ENCODE measurements around the gene REG1B.

REG1B gene, protein sequence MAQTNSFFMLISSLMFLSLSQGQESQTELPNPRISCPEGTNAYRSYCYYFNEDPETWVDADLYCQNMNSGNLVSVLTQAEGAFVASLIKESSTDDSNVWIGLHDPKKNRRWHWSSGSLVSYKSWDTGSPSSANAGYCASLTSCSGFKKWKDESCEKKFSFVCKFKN

DNA sequence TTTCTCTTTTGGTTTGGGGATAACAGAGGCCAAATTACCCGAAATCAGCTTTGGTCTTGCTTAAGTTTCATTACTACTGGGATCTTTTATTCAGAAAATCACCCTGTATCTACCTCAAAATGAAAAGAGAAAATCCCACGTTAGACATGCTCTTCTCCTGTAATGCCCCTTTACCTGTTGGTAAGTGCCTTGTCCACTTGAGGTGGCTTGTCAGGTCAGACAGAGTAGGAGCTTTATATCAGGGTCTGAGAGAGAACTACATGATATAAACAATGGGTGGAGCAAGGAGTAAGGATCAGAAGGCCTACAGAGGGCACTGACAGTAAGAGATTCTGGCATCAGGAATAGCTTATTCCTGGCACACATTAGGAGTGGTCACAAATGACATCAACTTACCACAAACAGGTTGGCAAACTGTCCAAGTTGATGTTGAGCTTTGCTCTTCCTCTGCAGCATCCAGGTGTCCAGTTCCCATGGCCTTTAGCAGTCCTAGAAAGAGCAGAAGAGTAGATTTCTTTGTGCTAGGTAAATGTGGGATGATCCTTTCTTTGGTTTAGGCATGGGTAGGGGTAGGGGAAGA, at the start of gene REG1B:
TSS of gene REG1B (minus strand) at position 209 of the 580 bp plus-strand sequence. CDS start 381 bp downstream, outside the sequence.
- Histone ChIP-seq H3K27me3 (no peaks in the 10 kb centered on the region), H4K20me1 (no peaks in the 10 kb centered on the region), H3K4me2 (no peak within 1 kb of the TSS), H3K4me3 (no peak within 1 kb of the TSS), H3K9me3 (no peaks in the 10 kb centered on the region), H3K36me3 (no peaks in the 10 kb centered on the region), H3K9ac (no peak within 1 kb of the TSS), H3K4me1 (peaks cover 27% of the 10 kb centered on the region), H3K27ac (no peak within 1 kb of the TSS)
- no peak for TF ChIP-seq Cebpa-rat (IDR thresholded peaks at IDR 0.05)

DNA sequence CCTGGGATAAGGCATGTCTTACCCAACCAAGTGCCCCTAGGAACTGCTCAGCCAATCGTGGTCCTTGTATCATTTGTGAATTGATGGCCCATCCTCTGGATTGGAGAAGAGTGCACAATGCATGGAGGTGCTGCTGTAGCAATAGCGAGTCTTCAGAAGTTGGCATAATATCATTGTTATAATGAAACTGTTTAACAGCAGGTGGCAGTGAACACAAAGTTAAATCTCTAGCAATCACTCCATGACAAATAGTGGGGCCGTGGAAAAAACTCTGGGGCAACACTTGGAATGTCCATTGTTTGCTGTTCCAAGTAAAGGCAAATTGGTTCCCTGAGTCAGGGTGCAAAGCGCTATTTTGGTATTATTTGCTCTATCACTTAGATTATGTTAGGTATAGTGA, 43.9 kb upstream of the REG1B start:
- Histone ChIP-seq H3K4me1 (peaks cover 11% of the 10 kb centered on the region), H3K9ac (no peak overlapping the region), H3K36me3 (no peaks in the 10 kb centered on the region), H3K9me3 (no peaks in the 10 kb centered on the region), H3K4me3 (no peak overlapping the region), H3K27ac (no peak overlapping the region), H3K27me3 (no peaks in the 10 kb centered on the region), H4K20me1 (no peaks in the 10 kb centered on the region), H3K4me2 (no peak overlapping the region)
- no peak for TF ChIP-seq Cebpa-rat (IDR thresholded peaks at IDR 0.05)

DNA sequence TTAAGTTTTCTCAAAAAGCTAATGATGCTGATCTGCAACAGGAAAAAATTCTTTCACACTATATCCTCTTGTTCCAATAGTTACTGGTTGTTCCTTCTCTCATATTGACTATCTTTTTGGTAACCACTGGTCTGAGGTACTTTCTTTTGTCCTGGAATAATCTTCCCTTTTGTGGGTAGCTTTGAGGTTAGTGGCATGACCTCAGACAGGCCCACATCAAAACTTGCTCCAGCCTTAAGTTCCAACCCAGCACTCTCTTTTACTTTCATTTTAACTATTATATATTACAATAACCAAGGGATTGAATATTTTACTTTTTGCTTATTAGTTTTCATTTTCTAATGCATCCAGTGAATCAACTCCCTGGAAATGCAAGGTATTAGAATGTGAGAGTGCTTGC, 42.0 kb upstream of the REG1B start:
- TF ChIP-seq Cebpa-rat (IDR thresholded peaks at IDR 0.05) = no peak
- no peak overlapping the region for H3K4me3 ChIP-seq
- H3K27ac ChIP-seq = no peak overlapping the region
- no peaks in the 10 kb centered on the region for H3K9me3 ChIP-seq
- H3K4me1 ChIP-seq = peaks cover 11% of the 10 kb centered on the region
- H3K27me3 ChIP-seq = no peaks in the 10 kb centered on the region
- H3K36me3 ChIP-seq = no peaks in the 10 kb centered on the region
- no peaks in the 10 kb centered on the region for H4K20me1 ChIP-seq
- H3K9ac ChIP-seq = no peak overlapping the region
- peak overlapping the region; percentile 10 for H3K4me2 ChIP-seq

DNA sequence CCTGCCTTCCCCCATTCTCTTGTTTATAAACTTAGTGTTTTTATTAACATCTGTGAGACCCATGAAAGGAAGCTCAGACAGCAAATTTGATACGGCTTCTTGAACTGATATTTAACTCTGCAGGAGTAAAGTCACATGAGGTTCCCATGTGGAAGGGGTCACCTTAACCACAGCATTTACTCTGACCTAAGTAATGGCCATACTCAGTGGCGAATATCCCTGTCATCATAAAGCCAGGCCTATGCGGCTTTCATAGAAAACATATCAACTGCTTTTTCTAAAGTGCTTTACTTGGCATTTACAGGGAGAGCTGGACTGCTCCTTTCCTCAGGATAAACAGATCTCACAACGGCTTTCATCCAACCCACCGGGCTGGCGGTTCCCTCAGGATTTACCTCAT, 41.5 kb upstream of the REG1B start:
- Histone ChIP-seq H3K36me3 (no peaks in the 10 kb centered on the region), H3K27me3 (no peaks in the 10 kb centered on the region), H3K27ac (no peak overlapping the region), H3K4me1 (peaks cover 11% of the 10 kb centered on the region), H3K4me2 (no peak overlapping the region), H3K4me3 (no peak overlapping the region), H4K20me1 (no peaks in the 10 kb centered on the region), H3K9ac (no peak overlapping the region), H3K9me3 (no peaks in the 10 kb centered on the region)
- TF ChIP-seq Cebpa-rat (IDR thresholded peaks at IDR 0.05) = no peak

DNA sequence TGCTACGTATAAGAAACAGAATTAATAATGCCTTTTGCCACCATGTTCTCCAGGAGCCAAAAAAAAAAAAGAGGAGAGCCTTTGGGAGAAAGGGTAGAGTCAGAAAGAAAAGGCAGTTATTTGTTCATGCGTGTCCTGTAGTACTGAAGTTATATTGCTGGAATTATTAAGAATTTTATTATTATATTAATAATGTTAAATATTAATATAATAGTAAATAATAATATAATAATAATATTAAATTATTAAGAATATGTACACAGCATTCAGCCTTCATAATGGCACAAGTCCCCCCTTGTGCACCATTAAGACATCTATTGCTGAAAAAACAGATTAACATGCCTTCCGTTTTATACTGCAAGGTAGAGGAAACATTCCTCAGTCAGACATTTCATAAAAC, 40.6 kb upstream of the REG1B start:
- Histone ChIP-seq H4K20me1 (no peaks in the 10 kb centered on the region), H3K27ac (no peak overlapping the region), H3K36me3 (no peaks in the 10 kb centered on the region), H3K4me3 (no peak overlapping the region), H3K4me2 (no peak overlapping the region), H3K9me3 (no peaks in the 10 kb centered on the region), H3K27me3 (no peaks in the 10 kb centered on the region), H3K4me1 (peaks cover 11% of the 10 kb centered on the region), H3K9ac (no peak overlapping the region)
- TF ChIP-seq Cebpa-rat (IDR thresholded peaks at IDR 0.05) = no peak

DNA sequence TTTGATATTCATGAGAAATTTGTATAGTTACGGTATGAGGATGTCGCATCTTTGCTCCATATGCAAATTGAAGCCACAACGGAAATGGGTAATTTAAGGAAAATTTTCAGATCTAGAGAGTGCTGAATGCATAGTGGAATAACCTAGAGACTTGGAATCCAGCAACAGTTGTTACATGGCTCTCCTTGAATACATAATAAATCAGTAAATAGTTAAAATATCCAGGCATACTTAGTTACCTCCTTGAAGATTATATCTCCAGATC, 37.9 kb upstream of the REG1B start:
- H3K27ac ChIP-seq = no peak overlapping the region
- H3K4me3 ChIP-seq = no peak overlapping the region
- no peaks in the 10 kb centered on the region for H3K36me3 ChIP-seq
- H3K27me3 ChIP-seq = no peaks in the 10 kb centered on the region
- H3K9ac ChIP-seq = no peak overlapping the region
- no peak for TF ChIP-seq Cebpa-rat (IDR thresholded peaks at IDR 0.05)
- no peaks in the 10 kb centered on the region for H4K20me1 ChIP-seq
- H3K4me2 ChIP-seq = no peak overlapping the region
- peaks cover 11% of the 10 kb centered on the region for H3K4me1 ChIP-seq
- no peaks in the 10 kb centered on the region for H3K9me3 ChIP-seq

DNA sequence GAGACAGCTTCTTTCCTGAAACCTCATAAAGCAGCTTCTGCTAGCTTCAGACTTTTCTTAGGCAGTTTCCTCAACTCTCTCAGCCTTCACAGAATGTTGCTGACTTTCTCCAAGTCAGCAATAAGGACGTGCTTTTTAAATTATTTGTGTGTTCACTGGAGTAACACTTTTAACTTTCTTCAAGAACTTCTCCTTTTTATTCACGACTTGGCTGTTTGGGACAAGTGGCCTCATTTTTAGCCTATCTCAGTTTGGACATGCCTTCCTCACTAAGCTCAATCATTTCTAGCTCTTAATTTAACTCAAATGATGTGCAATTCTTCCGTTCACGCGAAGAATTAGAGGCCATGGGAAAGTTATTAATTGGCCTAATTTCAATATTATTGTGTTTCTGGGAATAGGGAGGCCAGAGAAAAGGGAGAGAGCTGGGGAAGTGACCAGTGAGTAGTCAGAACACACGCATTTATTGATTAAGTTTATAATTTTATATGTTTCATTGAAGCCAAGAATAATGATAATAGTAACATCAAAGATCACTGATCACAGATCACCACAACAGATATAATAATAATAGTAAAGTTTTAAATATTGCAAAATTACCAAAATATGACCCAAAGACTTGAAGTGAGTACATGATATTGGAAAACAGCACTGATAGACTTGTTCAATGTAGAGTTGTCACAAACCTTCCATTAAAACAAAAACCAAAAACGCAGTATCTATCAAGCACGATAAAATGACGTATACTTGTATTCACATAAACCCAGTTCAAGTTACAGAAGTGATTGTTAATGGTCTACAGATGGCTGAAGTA, 37.3 kb upstream of the REG1B start:
- no peaks in the 10 kb centered on the region for H3K9me3 ChIP-seq
- H3K27ac ChIP-seq = no peak overlapping the region
- H4K20me1 ChIP-seq = no peaks in the 10 kb centered on the region
- H3K4me2 ChIP-seq = no peak overlapping the region
- no peak overlapping the region for H3K9ac ChIP-seq
- no peaks in the 10 kb centered on the region for H3K27me3 ChIP-seq
- peaks cover 8% of the 10 kb centered on the region for H3K4me1 ChIP-seq
- TF ChIP-seq Cebpa-rat (IDR thresholded peaks at IDR 0.05) = no peak
- H3K36me3 ChIP-seq = no peaks in the 10 kb centered on the region
- no peak overlapping the region for H3K4me3 ChIP-seq

DNA sequence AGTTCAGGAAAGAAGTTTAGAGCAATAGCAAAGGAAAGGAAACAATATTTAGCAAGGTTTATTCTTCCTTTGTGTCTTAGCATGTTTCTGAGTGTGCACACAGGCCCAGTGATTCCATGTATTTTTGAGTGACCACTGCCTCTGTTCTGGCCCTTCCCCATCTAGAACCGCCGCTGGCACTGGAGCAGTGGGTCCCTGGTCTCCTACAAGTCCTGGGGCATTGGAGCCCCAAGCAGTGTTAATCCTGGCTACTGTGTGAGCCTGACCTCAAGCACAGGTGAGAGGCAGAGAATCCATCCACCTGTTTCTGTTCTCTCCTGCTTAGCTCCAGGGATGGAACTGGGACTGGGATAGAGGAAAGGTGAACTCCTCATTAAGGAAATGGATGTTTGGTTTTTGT, 34.9 kb upstream of the REG1B start:
- Histone ChIP-seq H3K4me3 (no peak overlapping the region), H3K9ac (no peak overlapping the region), H4K20me1 (no peaks in the 10 kb centered on the region), H3K9me3 (no peaks in the 10 kb centered on the region), H3K27ac (no peak overlapping the region), H3K4me2 (no peak overlapping the region), H3K4me1 (no peaks in the 10 kb centered on the region), H3K36me3 (no peaks in the 10 kb centered on the region), H3K27me3 (no peaks in the 10 kb centered on the region)
- no peak for TF ChIP-seq Cebpa-rat (IDR thresholded peaks at IDR 0.05)

DNA sequence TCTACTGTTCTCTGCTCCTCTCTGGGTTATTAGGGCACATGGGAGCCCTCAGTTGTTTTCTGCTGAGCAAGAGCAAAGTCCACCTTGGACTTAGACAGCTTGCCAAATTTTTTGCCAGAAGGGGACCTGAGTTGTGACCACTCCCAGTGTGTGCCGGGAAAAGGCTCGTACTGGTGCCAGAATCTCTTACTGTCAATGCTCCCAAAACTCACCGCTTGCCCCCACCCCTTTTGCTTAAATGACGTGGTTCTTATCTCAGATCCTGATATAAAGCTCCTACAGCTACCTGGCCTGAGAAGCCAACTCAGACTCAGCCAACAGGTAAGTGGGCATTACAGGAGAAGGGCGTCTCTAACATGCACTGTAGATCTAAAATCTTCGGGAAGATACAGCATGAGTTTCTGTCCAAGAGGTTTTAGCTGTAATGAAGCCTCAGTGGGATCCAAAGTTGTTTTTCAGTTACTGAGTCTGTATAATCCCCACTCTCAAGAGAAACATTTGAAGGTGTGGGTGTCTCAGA, 32.5 kb upstream of the REG1B start, which contains the start of gene REG1A:
TSS of gene REG1A (plus strand) at position 295 of the 520 bp plus-strand sequence. CDS start 374 bp downstream, outside the sequence.
- no peak for TF ChIP-seq Cebpa-rat (IDR thresholded peaks at IDR 0.05)
- no peak within 1 kb of the TSS for H3K27ac ChIP-seq
- H4K20me1 ChIP-seq = no peaks in the 10 kb centered on the region
- no peak within 1 kb of the TSS for H3K9ac ChIP-seq
- no peaks in the 10 kb centered on the region for H3K4me1 ChIP-seq
- H3K27me3 ChIP-seq = no peaks in the 10 kb centered on the region
- H3K4me2 ChIP-seq = no peak within 1 kb of the TSS
- no peaks in the 10 kb centered on the region for H3K9me3 ChIP-seq
- no peak within 1 kb of the TSS for H3K4me3 ChIP-seq
- no peaks in the 10 kb centered on the region for H3K36me3 ChIP-seq
